HG03095 (cell line): ENCODE results near the gene CACNG3.
"Not testable (repeated sequence)": the region's sequence is repeated elsewhere in the genome, so short reads cannot be mapped to it uniquely, and the experiment has no call there.

Experiments
- ATAC-seq: cut with Tn5 transposase; IDR thresholded peaks from one replicate; pipeline ENCODE4 v1.9.1; 2021; ENCODE audit warnings: moderate library complexity; ENCODE audit not compliant: unreplicated experiment

CACNG3 gene

GRCh38 chr16:24328835-24329452 is 72.8 kb downstream of the CACNG3 start:
- ATAC-seq = no peak

DNA sequence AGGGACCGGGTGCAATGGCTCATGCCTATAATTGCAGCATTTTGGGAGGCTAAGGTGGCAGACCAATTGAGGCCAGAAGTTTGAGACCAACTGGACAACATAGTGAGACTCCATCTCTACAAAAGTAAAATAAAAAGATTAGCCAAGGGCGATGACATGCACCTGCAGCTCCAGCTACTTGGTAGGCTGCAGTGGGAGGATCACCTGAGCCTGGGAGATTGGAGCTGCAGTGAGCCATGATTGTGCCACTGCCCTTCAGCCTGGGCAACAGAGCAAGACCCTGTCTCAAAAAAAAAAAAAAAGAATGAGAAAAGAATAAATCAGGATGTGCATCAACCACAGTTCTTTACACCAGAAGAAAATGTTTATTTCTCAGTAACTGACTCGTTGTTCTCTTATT is 76.0 kb downstream of the CACNG3 start:
- ATAC-seq = no peak

- no peak for ATAC-seq
Observed at GRCh38 chr16:24332582-24333090, 76.5 kb downstream of the CACNG3 start.

GRCh38 chr16:24336491-24336890 is 80.4 kb downstream of the CACNG3 start:
- ATAC-seq = no peak

GRCh38 chr16:24337013-24337412 is 80.9 kb downstream of the CACNG3 start:
- no peak for ATAC-seq

DNA sequence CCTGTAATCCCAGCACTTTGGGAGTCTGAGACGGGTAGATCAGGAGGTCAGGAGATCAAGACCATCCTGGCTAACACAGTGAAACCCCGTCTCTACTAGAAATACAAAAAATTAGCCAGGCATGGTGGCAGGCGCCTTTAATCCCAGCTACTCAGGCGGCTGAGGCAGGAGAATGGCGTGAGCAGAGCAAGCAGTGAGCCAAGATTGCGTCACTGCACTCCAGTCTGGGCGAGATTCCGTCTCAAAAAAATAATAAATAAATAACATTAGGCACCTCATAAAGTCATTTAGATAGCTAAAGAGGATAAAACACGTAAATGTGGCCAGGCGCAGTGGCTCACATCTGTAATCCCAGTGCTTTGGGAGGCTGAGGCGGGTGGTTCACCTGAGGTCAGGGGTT is 87.7 kb downstream of the CACNG3 start:
- not testable (repeated sequence) for ATAC-seq

GRCh38 chr16:24344784-24345183 is 88.6 kb downstream of the CACNG3 start:
- ATAC-seq = no peak

- ATAC-seq = no peak
Observed at GRCh38 chr16:24345704-24346103, 89.6 kb downstream of the CACNG3 start.

DNA sequence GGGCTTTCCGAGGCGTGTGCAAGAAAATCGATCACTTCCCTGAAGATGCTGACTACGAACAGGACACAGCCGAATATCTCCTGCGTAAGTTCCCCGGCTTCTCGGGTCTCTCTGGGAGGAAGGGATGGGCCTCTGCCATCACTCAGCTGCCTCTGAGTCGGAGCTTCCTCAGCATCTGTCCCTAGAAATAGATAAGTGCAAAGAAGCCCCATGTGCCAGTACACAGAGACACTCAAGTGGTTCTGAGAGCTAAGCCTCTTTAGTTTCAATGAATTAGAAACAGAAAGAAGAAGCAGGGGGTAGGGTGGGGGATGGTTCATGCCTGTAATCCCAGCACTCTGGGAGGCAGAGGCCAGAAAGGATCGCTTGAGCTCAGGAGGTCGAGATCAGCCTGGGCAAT is 90.6 kb downstream of the CACNG3 start:
- no peak for ATAC-seq

- no peak for ATAC-seq
Observed at GRCh38 chr16:24347556-24347955, 91.4 kb downstream of the CACNG3 start.

DNA sequence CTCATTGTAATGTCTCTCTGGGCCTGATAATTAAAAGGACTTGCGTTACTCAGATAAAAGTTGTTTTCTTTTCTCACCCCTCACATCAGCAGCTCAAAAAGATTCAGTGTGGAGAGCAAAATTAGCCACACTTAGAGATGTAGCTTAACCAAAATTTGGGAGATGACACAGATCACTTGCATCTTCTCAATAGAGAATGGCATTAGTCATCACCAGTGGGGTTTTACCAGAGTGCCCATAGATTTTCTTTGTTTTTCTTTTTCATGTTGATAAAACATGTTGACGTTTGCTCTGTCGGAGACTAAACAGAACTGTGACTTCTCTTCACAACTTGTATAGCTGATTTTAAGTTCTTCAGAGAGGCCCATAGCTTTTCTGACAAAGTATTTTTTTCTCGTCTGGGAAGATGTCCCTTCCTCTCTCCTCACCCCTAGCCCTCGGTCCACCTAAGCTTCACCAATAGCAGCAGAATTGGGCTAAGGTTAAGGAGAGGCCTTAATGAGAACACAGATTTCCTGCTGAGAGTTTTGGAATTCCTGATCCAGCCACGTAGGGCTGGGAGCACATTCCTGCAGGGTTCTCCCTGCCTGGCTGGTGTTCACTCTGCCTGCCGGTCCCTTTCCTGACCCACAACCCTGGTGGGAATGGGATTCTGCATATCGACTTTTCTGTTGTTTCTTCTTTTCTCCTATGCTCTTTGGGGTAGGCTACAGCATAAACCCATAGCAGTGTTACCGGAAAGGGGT is 92.6 kb downstream of the CACNG3 start:
- ATAC-seq = no peak

GRCh38 chr16:24349320-24349719 is 93.2 kb downstream of the CACNG3 start:
- ATAC-seq = no peak

GRCh38 chr16:24352746-24353145 is 96.6 kb downstream of the CACNG3 start:
- no peak for ATAC-seq

GRCh38 chr16:24353622-24354021 is 97.5 kb downstream of the CACNG3 start:
- ATAC-seq = no peak

DNA sequence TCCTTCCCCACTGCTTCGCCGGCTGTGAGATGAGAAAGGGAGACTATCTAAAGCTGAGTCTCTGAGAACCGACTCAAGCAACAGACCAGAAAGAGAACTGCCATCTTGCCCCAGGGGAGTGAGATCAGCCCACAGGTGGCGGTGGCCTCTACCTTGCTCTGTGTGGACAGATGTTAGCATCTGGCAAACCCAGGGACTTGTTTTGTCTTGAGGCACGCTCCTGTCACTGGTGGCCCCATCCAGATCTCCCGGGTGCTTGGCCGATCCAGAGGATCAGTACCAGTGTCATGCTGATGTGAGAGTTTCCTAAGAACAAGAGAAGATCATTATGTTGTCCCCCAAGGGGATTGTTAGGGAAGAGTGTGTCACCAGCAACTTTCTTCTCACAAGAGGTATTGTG is 101.4 kb downstream of the CACNG3 start:
- no peak for ATAC-seq

- ATAC-seq = no peak
Observed at GRCh38 chr16:24358117-24358516, 102.0 kb downstream of the CACNG3 start.

- ATAC-seq = no peak
Observed at GRCh38 chr16:24359490-24359889, 103.4 kb downstream of the CACNG3 start.

DNA sequence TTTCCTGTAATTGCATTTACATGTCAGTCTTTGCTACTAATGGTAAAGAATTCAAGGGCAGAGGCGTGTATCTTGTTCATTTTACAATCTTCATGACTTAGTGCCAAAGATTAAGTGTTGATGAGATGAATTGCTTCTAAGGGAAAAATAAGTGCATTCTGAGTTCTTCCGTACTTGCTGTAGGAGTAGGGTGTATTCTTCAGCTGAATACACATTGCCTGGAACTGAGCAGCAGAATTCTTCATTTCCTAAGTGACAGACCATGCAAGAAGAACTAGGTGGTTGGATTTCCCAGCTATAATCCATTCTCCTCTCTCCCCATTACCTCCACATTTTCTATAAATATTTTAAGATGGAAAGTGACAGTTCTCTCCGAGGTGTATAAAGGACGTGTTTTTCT is 104.8 kb downstream of the CACNG3 start:
- ATAC-seq = no peak

DNA sequence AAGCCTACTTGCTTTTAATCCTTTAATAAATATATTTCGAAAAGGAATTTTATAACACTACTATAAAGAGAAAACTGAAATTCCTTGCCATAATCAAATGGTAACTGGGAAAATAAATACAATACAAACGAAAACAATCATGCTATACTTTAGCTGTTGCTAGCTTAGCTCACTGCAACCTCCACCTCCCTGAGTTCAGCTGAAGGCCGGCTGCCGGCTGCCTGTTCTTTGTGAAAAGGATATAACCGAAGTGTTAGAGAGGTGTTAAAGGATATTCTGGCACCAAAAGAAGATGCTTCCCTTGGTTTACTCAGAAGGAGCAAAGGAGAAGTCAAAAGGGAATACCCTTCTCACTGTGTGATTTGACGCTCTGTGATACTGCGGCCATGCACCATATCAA is 108.5 kb downstream of the CACNG3 start:
- no peak for ATAC-seq

DNA sequence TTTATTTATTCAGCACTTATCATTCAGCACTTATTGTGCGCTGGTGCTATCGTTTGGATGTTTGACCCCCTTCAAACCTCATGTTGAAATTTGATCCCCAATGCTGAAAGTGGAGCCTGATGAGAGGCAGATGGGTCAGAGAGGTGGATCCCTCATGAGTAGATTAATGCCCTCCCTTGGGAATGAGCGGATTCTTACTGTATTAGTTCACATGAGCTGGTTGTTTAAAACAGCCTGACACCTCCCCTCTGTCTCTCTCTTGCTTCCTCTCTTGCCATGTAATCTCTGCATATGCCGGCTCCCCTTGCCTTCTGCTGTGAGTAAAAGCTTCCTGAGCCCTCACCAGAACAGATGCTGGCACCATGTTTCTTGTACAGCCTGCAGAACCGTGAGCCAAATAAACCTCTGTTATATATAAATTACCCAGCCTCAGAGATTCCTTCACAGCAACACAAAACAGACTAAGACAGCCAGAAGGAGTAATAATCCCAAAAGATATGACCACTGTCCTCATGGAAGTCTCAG is 111.1 kb downstream of the CACNG3 start:
- ATAC-seq = no peak

- ATAC-seq = no peak
Observed at GRCh38 chr16:24372824-24373223, 116.7 kb downstream of the CACNG3 start.

GRCh38 chr16:24378999-24379398 is 122.9 kb downstream of the CACNG3 start:
- ATAC-seq = no peak
